ENCODE results near the gene TUBGCP3. TPM values are rescaled to one million over a fixed set of nuclear protein-coding genes. Genes with fewer than 3 reads are reported as not detected.

Gene TUBGCP3
- total and polyA plus RNA-seq, 2 experiments from 2014 or later = 12.0 to 12.2 TPM

DNA sequence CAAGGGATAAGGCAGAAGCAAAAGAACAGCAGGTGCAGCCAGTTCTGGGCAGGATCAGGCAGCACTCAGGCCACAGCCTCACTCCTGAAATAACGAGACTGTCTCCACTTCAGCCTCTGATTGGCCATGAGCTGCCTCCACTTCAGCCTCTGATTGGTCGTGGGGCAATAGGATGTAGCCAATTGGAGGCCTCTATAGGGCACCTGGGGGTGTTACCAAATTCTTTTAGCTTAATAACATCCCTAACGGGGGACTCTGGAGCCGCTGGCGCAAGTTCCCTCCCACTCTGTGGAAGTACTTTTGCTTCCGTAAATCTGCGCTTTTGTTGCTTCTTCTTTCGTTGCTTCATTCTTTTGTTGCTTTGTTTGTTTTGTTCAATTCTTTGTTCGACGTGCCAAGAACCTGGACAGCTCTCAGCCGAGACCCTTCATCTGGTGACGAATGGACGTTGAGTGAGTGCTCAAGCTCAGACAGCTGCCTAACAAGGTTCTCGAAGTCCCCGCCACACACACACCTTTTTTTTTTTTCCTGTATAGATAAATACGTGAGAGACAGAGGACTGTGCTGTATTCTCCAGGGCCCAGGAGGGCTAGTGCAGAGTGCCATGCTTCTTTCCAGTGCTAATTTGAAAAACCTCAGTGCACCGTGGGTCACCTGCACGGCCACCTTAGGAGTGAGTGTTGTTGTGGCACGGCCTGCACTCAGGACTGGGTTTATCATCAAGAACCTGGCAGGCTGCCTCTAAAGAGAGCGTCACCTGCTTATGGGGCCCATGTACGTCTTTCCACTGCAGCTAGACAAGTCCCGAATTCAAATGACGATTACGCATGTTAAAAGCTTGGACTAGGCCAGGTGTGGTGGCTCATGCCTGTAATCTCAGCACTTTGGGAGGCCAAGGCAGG is 32.0 kb upstream of the TUBGCP3 start:
- TF ChIP-seq EZH2 (IDR thresholded peaks at IDR 0.05; ENCODE audit: insufficient read depth, poor library complexity, severe bottlenecking) (no peak), EZH2phosphoT487 (IDR thresholded peaks at IDR 0.05; ENCODE audit: insufficient read depth, low read depth) (no peak)
- Histone ChIP-seq H3K4me3 (no peak overlapping the region), H3K27ac (no peak overlapping the region), H3K4me2 (ENCODE audit: unreplicated experiment) (no peak overlapping the region), H3K27me3 (replicated peaks; ENCODE audit: insufficient read depth) (peaks cover 18% of the 10 kb centered on the region), H4K20me1 (ENCODE audit: insufficient read depth) (no peaks in the 10 kb centered on the region), H3K9me2 (ENCODE audit: insufficient read depth) (no peaks in the 10 kb centered on the region), H3F3A (ENCODE audit: insufficient read depth) (no peaks in the 10 kb centered on the region), H3K4me1 (ENCODE audit: insufficient read depth) (no peaks in the 10 kb centered on the region), H3K79me2 (ENCODE audit: insufficient read depth) (no peaks in the 10 kb centered on the region), H3K36me3 (ENCODE audit: low read depth) (no peaks in the 10 kb centered on the region), H2AFZ (no peak overlapping the region), H3K9ac (no peak overlapping the region), H3K9me3 (ENCODE audit: low read depth) (no peaks in the 10 kb centered on the region)
- DNase-seq = no peak
- WGBS, 2 experiments (ENCODE audit: low coverage in 1 of 2, low lambda C conversion rate in 2 of 2, missing lambda C conversion rate in 2 of 2) = 67 to 69% methylated on average over 24 of the region's 24 CpGs
- in situ Hi-C loops (cut with MboI) = no loop called here

DNA sequence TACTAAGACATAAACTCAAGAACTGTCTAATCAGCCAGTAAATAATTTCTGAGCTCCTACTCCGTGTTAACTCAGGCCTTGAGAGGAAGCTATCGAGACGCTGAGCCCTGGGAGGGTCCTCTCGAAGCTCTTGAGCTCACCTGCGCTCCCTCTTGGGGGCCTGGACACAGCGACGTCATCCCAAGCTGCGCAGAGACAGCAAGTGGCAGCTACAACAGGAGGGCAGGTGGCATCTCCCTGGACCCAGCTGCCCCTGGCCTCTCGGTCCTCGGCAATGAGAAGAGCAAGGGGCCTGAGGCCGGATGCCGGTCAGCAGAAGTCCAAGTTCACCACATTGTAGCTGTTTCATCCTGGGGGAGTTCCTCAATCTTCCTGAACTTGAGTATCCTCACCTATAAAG is 30.5 kb upstream of the TUBGCP3 start:
- no peaks in the 10 kb centered on the region for H3K9me2 ChIP-seq (ENCODE audit: insufficient read depth)
- TF ChIP-seq EZH2phosphoT487 (IDR thresholded peaks at IDR 0.05; ENCODE audit: insufficient read depth, low read depth) = no peak
- no peak for TF ChIP-seq EZH2 (IDR thresholded peaks at IDR 0.05; ENCODE audit: insufficient read depth, poor library complexity, severe bottlenecking)
- no peaks in the 10 kb centered on the region for H3K4me1 ChIP-seq (ENCODE audit: insufficient read depth)
- no peak overlapping the region for H3K9ac ChIP-seq
- no peaks in the 10 kb centered on the region for H4K20me1 ChIP-seq (ENCODE audit: insufficient read depth)
- H3K36me3 ChIP-seq (ENCODE audit: low read depth) = no peaks in the 10 kb centered on the region
- H3K4me2 ChIP-seq (ENCODE audit: unreplicated experiment) = no peak overlapping the region
- H2AFZ ChIP-seq = no peak overlapping the region
- DNase-seq = no peak
- peaks cover 29% of the 10 kb centered on the region for H3K27me3 ChIP-seq (replicated peaks; ENCODE audit: insufficient read depth)
- H3K9me3 ChIP-seq (ENCODE audit: low read depth) = no peaks in the 10 kb centered on the region
- H3K4me3 ChIP-seq = no peak overlapping the region
- H3K27ac ChIP-seq = no peak overlapping the region
- no peaks in the 10 kb centered on the region for H3K79me2 ChIP-seq (ENCODE audit: insufficient read depth)
- WGBS, 2 experiments (ENCODE audit: low coverage in 1 of 2, low lambda C conversion rate in 2 of 2, missing lambda C conversion rate in 2 of 2) = 80 to 81% methylated on average over 12 of the region's 12 CpGs
- H3F3A ChIP-seq (ENCODE audit: insufficient read depth) = no peaks in the 10 kb centered on the region
- in situ Hi-C loops (cut with MboI) = no loop called here

DNA sequence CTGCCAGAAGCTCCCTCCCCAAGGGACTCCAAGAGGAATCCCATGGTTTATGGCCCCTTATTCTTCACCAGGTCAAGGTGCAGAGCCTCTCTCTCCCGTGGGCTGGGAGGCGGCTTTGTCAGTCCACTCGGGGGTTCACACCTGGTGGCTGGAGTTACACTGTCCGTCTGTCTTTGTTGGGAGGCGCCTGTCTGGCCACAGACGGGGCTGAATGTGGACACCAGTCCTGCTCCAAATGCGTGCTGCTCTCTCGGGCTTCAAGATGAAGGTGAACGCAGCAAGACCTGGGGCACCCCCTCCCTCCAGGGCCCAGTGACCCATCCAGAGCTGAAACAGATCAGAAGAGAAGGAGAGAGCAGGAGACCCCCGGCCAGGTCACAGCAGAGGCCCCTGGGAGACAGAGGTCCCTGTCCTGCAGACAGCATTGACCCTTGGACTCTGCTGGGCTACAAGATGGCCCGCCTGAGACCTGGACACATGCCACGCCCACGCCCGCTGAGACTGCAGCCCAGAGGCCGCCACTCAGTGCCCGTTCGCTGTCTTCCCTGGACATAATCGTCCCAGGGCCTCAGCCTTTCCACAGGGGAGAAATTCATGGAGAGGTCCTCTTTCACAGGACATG is 29.9 kb upstream of the TUBGCP3 start:
- Histone ChIP-seq H3K27me3 (replicated peaks; ENCODE audit: insufficient read depth) (peaks cover 29% of the 10 kb centered on the region), H4K20me1 (ENCODE audit: insufficient read depth) (no peaks in the 10 kb centered on the region), H3K4me1 (ENCODE audit: insufficient read depth) (no peaks in the 10 kb centered on the region), H3K9me3 (ENCODE audit: low read depth) (no peaks in the 10 kb centered on the region), H3K4me2 (ENCODE audit: unreplicated experiment) (no peak overlapping the region), H3K36me3 (ENCODE audit: low read depth) (no peaks in the 10 kb centered on the region), H3K27ac (no peak overlapping the region), H3K4me3 (no peak overlapping the region), H2AFZ (no peak overlapping the region), H3K9me2 (ENCODE audit: insufficient read depth) (no peaks in the 10 kb centered on the region), H3K9ac (no peak overlapping the region), H3K79me2 (ENCODE audit: insufficient read depth) (no peaks in the 10 kb centered on the region), H3F3A (ENCODE audit: insufficient read depth) (no peaks in the 10 kb centered on the region)
- in situ Hi-C loops (cut with MboI) = no loop called here
- TF ChIP-seq EZH2 (IDR thresholded peaks at IDR 0.05; ENCODE audit: insufficient read depth, poor library complexity, severe bottlenecking) (no peak), EZH2phosphoT487 (IDR thresholded peaks at IDR 0.05; ENCODE audit: insufficient read depth, low read depth) (no peak)
- no peak for DNase-seq
- WGBS, 2 experiments (ENCODE audit: low coverage in 1 of 2, low lambda C conversion rate in 2 of 2, missing lambda C conversion rate in 2 of 2) = 51 to 54% methylated on average over 18 of the region's 18 CpGs

DNA sequence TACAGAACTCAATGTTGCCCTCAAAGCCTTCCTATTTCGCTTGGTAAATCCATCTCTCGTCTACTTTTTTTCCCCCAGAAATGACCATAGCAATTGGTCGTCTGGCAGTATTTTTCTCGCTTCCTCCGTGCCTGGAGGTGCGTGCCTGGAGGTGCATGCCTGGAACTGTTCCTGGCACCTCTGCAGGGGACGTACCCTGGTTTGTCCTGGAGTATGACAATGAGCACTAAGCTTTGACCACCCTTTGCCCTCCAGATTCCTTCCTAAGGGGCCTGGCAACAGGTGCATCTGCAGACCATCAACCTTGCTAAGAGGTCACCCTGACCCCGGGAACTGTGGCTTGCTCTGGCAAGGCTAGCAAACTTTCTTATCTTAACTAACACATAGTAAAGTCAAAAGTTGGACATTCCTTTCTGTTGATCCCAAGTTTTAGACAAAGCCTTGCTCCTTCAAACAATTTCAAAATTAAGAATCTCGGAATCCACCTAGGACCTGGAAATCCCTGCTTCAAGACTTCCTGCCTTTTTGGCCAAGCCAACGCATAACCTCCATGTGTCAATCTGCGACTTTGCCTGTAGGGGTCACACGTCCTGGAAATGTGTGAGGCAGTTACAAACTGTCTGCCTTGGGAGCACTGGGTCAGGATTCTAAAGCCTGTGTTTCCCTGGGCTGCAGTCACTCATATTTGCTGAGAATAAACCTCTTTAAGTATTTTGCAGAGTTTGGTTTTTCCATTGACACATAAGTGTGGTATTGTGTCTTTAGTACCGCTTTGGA is 28.8 kb upstream of the TUBGCP3 start:
- Histone ChIP-seq H3F3A (ENCODE audit: insufficient read depth) (no peaks in the 10 kb centered on the region), H2AFZ (no peak overlapping the region), H3K9me2 (ENCODE audit: insufficient read depth) (no peaks in the 10 kb centered on the region), H3K9ac (no peak overlapping the region), H3K4me3 (no peak overlapping the region), H3K79me2 (ENCODE audit: insufficient read depth) (no peaks in the 10 kb centered on the region), H3K27ac (no peak overlapping the region), H4K20me1 (ENCODE audit: insufficient read depth) (no peaks in the 10 kb centered on the region), H3K27me3 (replicated peaks; ENCODE audit: insufficient read depth) (peaks cover 28% of the 10 kb centered on the region), H3K4me2 (ENCODE audit: unreplicated experiment) (no peak overlapping the region), H3K9me3 (ENCODE audit: low read depth) (no peaks in the 10 kb centered on the region), H3K4me1 (ENCODE audit: insufficient read depth) (no peaks in the 10 kb centered on the region), H3K36me3 (ENCODE audit: low read depth) (no peaks in the 10 kb centered on the region)
- WGBS, 2 experiments (ENCODE audit: low coverage in 1 of 2, low lambda C conversion rate in 2 of 2, missing lambda C conversion rate in 2 of 2) = 46 to 51% methylated on average over 13 of the region's 13 CpGs
- in situ Hi-C loops (cut with MboI) = no loop called here
- peak; percentile 67 for DNase-seq
- no peak for TF ChIP-seq EZH2 (IDR thresholded peaks at IDR 0.05; ENCODE audit: insufficient read depth, poor library complexity, severe bottlenecking)
- TF ChIP-seq EZH2phosphoT487 (IDR thresholded peaks at IDR 0.05; ENCODE audit: insufficient read depth, low read depth) = no peak
